Measurements from ENCODE around the gene IL17C. TPM values are rescaled to one million over a fixed set of nuclear protein-coding genes. Genes with fewer than 3 reads are reported as not detected.

The IL17C gene
- total RNA-seq, 2 donors from 2014 or later = not detected

- peaks cover 39% of the 10 kb centered on the region for H3K4me1 Mint-ChIP-seq
Observed at GRCh38 chr16:88619859-88620815, 18.2 kb upstream of the IL17C start.

DNA sequence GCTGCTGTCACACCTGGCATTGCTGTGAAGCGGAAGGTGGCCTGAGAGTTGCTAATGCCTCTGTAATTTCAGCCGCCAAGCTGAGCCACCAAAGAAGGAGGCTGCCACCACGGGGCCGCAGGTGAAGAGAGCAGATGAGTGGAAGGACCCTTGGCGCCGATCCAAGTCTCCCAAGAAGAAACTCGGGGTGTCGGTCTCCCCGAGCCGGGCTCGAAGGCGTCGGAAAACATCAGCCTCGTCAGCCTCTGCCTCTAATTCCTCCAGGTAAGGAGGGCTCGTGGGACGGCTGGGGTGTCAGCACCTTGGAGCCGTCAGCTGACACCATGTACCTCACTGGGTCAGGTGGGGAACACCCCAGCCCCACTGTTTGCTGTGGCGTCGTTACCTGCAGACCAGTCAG, 16.2 kb upstream of the IL17C start:
- Histone ChIP-seq H3K27ac (ENCODE audit: low read depth, low read length) (no peak overlapping the region), H3K4me3 (ENCODE audit: low read length) (no peak overlapping the region), H3K9me3 (ENCODE audit: control insufficient read depth, low read length) (no peaks in the 10 kb centered on the region), H3K27me3 (ENCODE audit: control insufficient read depth, insufficient read depth, low read length, poor library complexity, severe bottlenecking) (no peaks in the 10 kb centered on the region), H3K4me1 (ENCODE audit: control insufficient read depth, insufficient read depth, low read length) (peaks cover 27% of the 10 kb centered on the region), H3K36me3 (ENCODE audit: control insufficient read depth, insufficient read depth, low read length) (peaks cover 76% of the 10 kb centered on the region), H3K9ac (ENCODE audit: extremely low read depth, low read length, poor library complexity, severe bottlenecking) (no peak overlapping the region)
- peaks cover 57% of the 10 kb centered on the region for H3K36me3 Mint-ChIP-seq (ENCODE audit: low read depth)
- DNase-seq = no peak
- H3K9me3 Mint-ChIP-seq = no peaks in the 10 kb centered on the region
- TF ChIP-seq, protein P1, sequence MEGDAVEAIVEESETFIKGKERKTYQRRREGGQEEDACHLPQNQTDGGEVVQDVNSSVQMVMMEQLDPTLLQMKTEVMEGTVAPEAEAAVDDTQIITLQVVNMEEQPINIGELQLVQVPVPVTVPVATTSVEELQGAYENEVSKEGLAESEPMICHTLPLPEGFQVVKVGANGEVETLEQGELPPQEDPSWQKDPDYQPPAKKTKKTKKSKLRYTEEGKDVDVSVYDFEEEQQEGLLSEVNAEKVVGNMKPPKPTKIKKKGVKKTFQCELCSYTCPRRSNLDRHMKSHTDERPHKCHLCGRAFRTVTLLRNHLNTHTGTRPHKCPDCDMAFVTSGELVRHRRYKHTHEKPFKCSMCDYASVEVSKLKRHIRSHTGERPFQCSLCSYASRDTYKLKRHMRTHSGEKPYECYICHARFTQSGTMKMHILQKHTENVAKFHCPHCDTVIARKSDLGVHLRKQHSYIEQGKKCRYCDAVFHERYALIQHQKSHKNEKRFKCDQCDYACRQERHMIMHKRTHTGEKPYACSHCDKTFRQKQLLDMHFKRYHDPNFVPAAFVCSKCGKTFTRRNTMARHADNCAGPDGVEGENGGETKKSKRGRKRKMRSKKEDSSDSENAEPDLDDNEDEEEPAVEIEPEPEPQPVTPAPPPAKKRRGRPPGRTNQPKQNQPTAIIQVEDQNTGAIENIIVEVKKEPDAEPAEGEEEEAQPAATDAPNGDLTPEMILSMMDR (conservative IDR thresholded peaks at IDR 0.05) = no peak
- H3K4me3 Mint-ChIP-seq = no peak overlapping the region
- WGBS, 2 experiments (ENCODE audit: insufficient coverage in 1 of 2, insufficient read length in 1 of 2) = 95 to 96% methylated on average over 17 to 19 of the region's 19 CpGs
- H3K27ac Mint-ChIP-seq = no peak overlapping the region
- peaks cover 23% of the 10 kb centered on the region for H3K4me1 Mint-ChIP-seq
- no peaks in the 10 kb centered on the region for H3K27me3 Mint-ChIP-seq (ENCODE audit: insufficient read depth)

More at GRCh38 chr16:88619859-88620815, 18.2 kb upstream of the IL17C start:
- Histone ChIP-seq H3K27ac (ENCODE audit: low read depth, low read length) (no peak overlapping the region), H3K9me3 (ENCODE audit: control insufficient read depth, low read length) (no peaks in the 10 kb centered on the region), H3K4me1 (ENCODE audit: control insufficient read depth, insufficient read depth, low read length) (peaks cover 37% of the 10 kb centered on the region), H3K27me3 (ENCODE audit: control insufficient read depth, insufficient read depth, low read length, poor library complexity, severe bottlenecking) (no peaks in the 10 kb centered on the region), H3K4me3 (ENCODE audit: low read length) (no peak overlapping the region), H3K36me3 (ENCODE audit: control insufficient read depth, insufficient read depth, low read length) (peaks cover 61% of the 10 kb centered on the region), H3K9ac (ENCODE audit: extremely low read depth, low read length, poor library complexity, severe bottlenecking) (no peak overlapping the region)
- Mint-ChIP-seq H3K27me3 (ENCODE audit: insufficient read depth) (no peaks in the 10 kb centered on the region), H3K9me3 (no peaks in the 10 kb centered on the region), H3K36me3 (ENCODE audit: low read depth) (peaks cover 45% of the 10 kb centered on the region), H3K27ac (peak overlapping the region; percentile 85), H3K4me3 (no peak overlapping the region)
- TF ChIP-seq, protein P1 (conservative IDR thresholded peaks at IDR 0.05) = no peak
- DNase-seq = no peak
- 96 to 98% methylated on average over 8 to 14 of the region's 14 CpGs for WGBS, 2 experiments (ENCODE audit: insufficient coverage in 1 of 2, insufficient read length in 1 of 2)

- no peak overlapping the region for H3K27ac ChIP-seq (ENCODE audit: low read depth, low read length)
- H3K4me3 ChIP-seq (ENCODE audit: low read length) = no peak overlapping the region
- TF ChIP-seq, protein P1 (conservative IDR thresholded peaks at IDR 0.05) = no peak
- H3K27ac Mint-ChIP-seq = no peak overlapping the region
- peaks cover 64% of the 10 kb centered on the region for H3K36me3 Mint-ChIP-seq (ENCODE audit: low read depth)
- no peak overlapping the region for H3K9ac ChIP-seq (ENCODE audit: extremely low read depth, low read length, poor library complexity, severe bottlenecking)
- no peak for DNase-seq
- peaks cover 16% of the 10 kb centered on the region for H3K4me1 Mint-ChIP-seq
- WGBS, 2 experiments (ENCODE audit: insufficient coverage in 1 of 2, insufficient read length in 1 of 2) = 95 to 98% methylated on average over 29 of the region's 29 CpGs
- no peak overlapping the region for H3K4me3 Mint-ChIP-seq
- peaks cover 20% of the 10 kb centered on the region for H3K4me1 ChIP-seq (ENCODE audit: control insufficient read depth, insufficient read depth, low read length)
- H3K36me3 ChIP-seq (ENCODE audit: control insufficient read depth, insufficient read depth, low read length) = peaks cover 80% of the 10 kb centered on the region
- H3K9me3 Mint-ChIP-seq = no peaks in the 10 kb centered on the region
- H3K27me3 Mint-ChIP-seq (ENCODE audit: insufficient read depth) = no peaks in the 10 kb centered on the region
- no peaks in the 10 kb centered on the region for H3K9me3 ChIP-seq (ENCODE audit: control insufficient read depth, low read length)
- H3K27me3 ChIP-seq (ENCODE audit: control insufficient read depth, insufficient read depth, low read length, poor library complexity, severe bottlenecking) = no peaks in the 10 kb centered on the region
Observed at GRCh38 chr16:88622866-88623265, 15.5 kb upstream of the IL17C start.
